Stimulated activated CD8-positive, alpha-beta memory T cell treated with anti-CD3 and anti-CD28 coated beads, Interleukin-15, amount 100 ng/mL, for 48 hours (primary cell): ENCODE measurements around the gene FSTL4.

Experiments used
- DNase-seq, 2 donors: peaks; one replicate each; pipeline ENCODE4 v3.0.0-alpha.2; 2020; ENCODE audit warnings: low read depth in 2 of 2

Gene FSTL4

GRCh38 chr5:133243196-133243595 lies 369.1 kb downstream of the FSTL4 start:
- no peak for DNase-seq

- no peak for DNase-seq
These were observed 370.0 kb downstream of the FSTL4 start for GRCh38 chr5:133242221-133242835.

DNA sequence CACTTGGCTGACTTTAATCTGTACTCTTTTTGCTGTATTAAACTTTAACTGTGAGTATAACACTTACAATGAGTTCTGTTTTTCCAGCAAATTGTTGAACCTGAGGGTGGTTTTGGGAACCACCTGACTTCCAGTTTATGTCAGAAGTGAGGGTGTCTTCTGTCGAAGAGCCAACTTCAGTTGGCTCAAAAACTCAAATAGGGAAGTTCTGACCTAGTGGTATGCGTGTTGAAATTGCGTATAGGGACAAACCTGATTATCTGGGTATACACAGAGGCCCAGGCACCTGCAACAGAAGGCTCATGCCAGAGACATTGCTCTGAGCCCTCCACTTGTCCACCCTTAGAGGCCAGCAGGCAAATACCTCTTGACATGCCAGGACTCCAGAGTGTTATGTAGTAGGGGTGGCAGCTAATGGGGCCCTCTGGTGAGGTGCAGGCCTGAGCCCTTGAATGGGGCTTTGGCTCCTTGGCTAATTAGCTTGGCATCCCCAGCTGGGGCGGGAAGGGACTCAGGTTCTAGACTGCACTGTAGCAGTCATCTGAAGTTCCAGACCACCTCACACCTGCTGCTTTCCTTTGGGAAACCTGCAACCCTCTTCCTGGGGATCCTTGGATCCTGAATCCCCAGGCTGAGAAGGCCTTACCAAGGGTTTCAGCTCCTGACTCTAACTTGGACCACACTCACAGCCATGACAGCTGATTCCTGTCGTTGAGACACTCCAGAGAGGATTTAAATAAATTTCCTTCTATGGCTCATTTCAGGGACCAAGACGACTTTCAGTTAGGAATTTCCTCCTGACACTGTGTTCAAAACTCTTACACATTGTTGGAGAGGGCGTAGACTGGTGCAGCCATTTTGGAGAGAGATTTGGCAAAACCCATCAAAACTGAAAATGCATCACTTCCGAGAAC lies 370.9 kb downstream of the FSTL4 start:
- DNase-seq = no peak

DNA sequence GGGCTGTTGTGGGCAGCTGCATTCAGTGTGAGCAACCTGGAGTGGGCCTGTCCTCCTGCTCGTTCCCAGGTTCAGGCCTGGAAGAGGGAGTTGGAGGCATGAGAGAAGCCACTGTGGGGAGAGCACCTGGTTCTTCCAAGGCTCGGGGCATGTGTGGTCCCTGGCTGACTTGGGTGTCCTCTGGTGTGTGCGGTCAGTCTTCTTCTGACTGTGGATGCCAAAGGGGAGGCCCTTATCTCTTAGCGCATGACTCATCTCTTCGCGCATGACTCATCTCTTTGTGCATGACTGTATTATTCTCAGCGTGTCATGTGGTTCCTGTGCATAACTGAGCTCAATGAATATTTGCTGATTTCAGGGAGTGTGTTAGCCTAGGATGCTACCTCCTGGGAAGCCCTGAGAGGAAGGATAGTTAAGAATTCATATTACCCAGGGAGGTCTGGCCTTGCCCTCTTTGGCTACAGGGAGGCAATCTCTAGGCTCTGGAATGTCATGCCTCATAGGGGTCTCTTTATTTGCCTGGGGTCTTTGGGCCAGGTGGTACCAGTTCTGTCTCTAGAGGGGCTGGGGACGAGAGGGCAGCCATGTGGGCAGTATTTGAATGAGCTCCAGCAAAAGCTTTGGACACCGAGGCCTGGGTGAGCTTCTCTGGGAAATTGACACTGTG lies 371.8 kb downstream of the FSTL4 start:
- DNase-seq = peak; percentile 17 to 43

- DNase-seq = no peak
These were observed 373.7 kb downstream of the FSTL4 start for GRCh38 chr5:133238426-133239205.

DNA sequence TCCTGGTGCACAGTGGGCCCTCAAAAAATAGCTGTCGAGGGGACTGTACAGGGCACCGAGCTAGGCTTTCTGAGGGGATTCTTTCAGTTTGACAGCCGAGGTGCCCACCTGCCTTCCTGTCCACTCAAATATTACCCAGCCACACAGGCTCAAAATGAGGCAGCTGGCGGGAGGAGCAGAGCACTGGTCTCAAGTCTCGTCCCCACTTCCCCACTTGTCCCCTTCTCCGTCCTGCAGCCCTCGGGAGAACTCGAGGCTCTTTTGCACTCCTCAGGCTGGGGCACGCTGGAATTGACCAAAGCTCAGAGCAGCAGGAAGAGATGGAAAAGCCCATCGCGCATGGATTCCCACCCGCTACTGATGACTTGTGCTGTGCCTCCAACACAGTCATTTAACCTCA lies 375.4 kb downstream of the FSTL4 start:
- DNase-seq = no peak

DNA sequence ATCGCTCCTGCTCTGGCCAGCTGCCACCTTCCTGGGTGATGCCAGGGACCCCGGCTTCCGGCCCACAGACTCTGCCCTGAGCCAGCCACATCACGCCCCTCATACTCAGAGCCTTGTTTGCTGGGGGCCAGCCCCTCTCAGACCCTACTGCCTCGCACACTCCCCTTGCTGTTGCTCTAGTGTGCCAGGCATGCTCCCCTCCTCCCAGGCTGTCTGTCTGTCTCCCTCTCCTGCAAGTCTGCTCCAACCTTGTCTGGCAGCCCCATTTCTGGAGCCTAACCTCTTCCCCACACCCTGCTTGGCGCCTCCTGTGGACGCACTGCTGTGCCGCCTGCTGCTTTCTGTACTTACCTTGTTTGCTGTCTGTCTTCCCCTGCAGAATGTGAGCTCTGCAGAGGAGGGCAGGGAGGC lies 375.8 kb downstream of the FSTL4 start:
- DNase-seq = no peak

DNA sequence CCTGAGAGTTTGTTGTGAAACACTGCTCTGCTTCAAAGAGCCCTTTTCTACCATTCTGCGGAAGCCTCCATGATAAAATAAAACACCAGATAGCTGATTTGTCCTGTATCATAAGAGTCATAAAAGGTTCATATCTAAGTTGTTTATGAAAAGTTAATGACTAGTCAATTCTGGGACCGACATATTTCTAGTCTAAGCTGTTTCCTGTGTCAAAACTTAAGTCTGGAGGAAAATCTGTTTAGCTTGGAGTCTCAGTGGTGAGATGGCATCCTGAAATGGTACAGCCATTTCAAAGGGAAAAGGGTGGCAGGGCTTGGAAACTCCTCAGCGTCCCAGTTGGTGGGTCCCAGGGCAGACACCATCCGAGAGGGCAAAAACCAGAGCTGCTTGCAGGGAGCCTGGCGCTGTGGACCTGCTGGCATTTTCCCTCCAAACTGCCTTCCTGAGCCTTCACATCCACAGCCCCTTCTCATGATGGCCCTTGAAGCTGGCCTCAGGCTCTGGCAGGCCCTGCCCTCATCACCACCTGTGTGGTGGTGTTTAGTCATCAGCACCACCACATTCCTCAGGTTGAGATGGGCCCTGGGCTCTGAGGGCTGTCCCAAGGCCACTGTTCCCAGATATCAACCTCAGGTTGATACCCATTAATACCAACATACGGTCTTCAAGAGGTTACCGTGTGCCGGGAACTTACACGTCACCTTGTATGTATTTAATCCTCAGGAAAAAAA lies 376.5 kb downstream of the FSTL4 start:
- DNase-seq = no peak

- DNase-seq = no peak
These were observed 377.4 kb downstream of the FSTL4 start for GRCh38 chr5:133234911-133235310.

- DNase-seq = no peak
These were observed 378.1 kb downstream of the FSTL4 start for GRCh38 chr5:133234273-133234672.

GRCh38 chr5:133233616-133234015 lies 378.7 kb downstream of the FSTL4 start:
- no peak for DNase-seq

DNA sequence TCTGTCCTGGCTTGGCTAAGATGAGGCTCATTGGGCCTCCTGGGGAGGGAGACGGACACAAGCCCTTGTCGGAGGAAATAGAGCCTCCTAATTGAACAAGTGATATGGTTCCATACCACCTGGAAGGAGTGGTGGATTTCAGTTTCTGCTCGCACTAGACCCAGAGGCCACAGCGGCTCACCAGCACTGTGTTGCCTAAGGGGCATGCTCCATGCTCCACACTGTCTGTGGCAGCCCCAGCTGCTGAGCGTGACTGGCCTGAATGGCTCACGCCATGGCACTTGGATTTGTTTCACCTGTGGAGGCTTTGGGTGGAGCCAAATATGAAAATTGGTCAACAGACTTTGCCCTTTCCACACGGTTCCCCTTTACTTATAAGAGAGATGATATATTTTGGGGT lies 379.4 kb downstream of the FSTL4 start:
- no peak for DNase-seq

- DNase-seq = no peak
These were observed 379.9 kb downstream of the FSTL4 start for GRCh38 chr5:133232435-133232834.

GRCh38 chr5:133232011-133232410 lies 380.3 kb downstream of the FSTL4 start:
- no peak for DNase-seq

DNA sequence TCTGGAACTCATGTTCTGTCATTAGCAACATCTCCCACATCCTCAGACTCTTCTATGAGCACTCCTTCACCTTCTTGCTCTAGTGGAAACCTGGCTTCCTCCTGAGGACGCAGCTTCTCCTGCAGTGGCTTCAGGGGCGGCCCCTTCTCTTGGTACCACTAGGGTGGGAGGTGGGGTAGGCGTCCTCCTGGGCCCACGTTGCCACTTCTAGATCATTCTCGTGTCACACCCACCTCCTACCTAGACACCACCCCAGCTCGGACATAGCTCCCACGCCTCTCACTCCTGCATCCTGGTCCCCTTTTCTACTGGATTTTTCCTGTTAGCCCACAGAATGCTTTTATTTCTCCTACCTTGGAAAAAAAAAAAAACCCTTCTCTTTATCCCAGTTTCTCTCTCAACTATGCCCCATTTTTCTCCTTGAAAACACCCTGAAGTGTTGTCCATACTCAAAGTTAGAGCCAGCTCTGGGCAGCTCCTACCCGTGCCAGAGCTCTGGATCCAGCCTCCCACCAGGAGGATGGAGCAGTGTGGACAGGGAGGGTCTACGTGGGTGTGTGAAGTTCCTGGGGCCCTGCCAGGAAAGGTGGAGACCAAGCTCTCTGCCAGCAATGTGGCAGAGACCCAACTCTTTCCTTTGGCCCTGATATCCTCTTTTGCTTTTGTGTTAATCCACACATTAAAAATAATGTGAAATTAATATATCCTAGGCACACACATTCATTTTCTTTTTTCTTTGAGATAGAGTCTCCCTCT lies 381.3 kb downstream of the FSTL4 start:
- DNase-seq = no peak

- no peak for DNase-seq
These were observed 382.2 kb downstream of the FSTL4 start for GRCh38 chr5:133229931-133230664.

DNA sequence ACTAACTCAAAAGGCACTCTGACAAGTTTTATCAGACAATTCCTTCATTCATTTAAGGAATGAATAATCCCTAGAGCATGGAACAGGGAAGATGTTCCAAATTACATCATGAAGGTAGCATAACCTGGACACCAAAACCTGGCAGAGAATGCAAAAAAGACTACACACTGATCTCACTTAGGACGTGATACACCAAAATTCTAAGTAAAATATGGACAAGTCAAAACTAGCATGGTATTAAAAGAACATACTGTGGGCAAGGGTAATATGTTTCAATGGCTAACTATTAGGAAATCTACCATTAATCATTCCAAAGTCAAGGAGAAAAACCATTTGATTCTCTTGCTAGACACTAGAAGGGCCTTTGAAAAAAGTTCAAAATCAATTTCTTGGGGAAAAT lies 384.0 kb downstream of the FSTL4 start:
- no peak for DNase-seq

DNA sequence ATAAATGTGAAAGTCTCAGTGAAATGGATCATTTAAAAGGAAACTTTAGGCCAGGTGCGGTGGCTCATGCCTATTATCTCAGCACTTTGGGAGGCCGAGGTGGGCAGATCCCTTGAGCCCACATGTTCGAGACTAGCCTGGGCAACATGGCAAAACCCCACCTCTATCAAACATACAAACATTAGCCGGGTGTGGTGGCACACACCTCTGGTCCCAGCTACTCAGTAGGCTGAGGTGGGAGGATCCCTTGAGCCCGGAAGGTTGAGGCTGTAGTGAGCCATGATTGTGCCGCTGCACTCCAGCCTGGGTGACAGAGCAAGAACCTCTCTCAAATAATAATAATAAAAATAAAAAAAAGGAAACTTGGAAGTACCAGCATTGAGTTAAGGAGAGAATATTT lies 384.4 kb downstream of the FSTL4 start:
- DNase-seq = no peak

DNA sequence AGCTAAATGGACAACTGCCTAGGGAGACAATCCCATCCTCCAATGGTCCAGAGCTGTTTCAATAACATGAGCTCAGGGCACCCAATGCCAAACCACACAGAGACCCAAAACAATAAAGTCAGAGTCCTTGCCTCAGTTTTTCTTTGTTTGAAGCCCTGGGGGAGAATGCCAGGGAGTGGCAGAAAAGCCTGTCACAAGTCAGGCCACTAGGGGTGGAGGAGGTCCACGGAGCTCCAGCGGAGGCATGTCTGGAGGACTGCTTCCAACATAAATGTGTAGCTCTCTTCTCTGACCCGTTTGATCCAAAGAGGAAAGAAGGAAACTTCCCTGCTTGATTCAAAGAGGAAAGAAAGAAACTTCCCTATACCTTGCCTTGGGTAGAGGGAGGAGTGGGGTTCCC lies 385.3 kb downstream of the FSTL4 start:
- no peak for DNase-seq

DNA sequence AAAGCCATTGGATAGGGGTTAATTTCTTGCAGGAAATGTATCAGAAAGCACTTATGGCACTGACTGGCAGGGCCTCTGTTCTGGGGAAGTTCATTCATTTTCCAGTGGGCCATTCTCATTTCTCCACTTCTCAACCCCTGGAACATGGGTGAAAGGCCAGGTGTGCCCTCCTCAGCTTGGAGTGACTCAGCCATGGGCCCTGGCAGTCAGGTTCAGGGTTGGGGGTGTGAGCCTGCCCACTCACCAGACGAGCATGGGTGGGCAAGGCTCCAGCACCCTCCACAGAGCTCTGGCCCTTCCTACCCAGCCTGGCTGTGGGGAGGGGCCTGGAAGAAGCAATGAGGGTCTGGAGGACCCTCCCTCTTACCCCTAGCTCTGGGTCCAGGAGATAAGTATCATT lies 386.2 kb downstream of the FSTL4 start:
- no peak for DNase-seq
